Measurements from ENCODE around the gene SPATA20.

SPATA20 gene

GRCh38 chr17:50582741-50583140 is 35.8 kb downstream of the SPATA20 start:
- no peak for DNase-seq

- DNase-seq = no peak
These were observed 36.7 kb downstream of the SPATA20 start for GRCh38 chr17:50583641-50584040.

- no peak for DNase-seq
These were observed 37.1 kb downstream of the SPATA20 start for GRCh38 chr17:50584116-50584515.

- DNase-seq = no peak
These were observed 37.8 kb downstream of the SPATA20 start for GRCh38 chr17:50584749-50585148.

GRCh38 chr17:50585346-50585745 is 38.4 kb downstream of the SPATA20 start:
- DNase-seq = no peak

- DNase-seq = no peak
These were observed 38.9 kb downstream of the SPATA20 start for GRCh38 chr17:50585891-50586290.

- no peak for DNase-seq
These were observed 39.7 kb downstream of the SPATA20 start for GRCh38 chr17:50586421-50587247.

GRCh38 chr17:50587571-50587970 is 40.6 kb downstream of the SPATA20 start:
- no peak for DNase-seq

- no peak for DNase-seq
These were observed 41.5 kb downstream of the SPATA20 start for GRCh38 chr17:50588391-50589049.

GRCh38 chr17:50589095-50589705 is 42.2 kb downstream of the SPATA20 start:
- no peak for DNase-seq

GRCh38 chr17:50590946-50591737 is 44.2 kb downstream of the SPATA20 start:
- DNase-seq = no peak

GRCh38 chr17:50593321-50593720 is 46.3 kb downstream of the SPATA20 start:
- no peak for DNase-seq

GRCh38 chr17:50594128-50594823 is 47.3 kb downstream of the SPATA20 start:
- no peak for DNase-seq

- no peak for DNase-seq
These were observed 47.9 kb downstream of the SPATA20 start for GRCh38 chr17:50594892-50595291.

- DNase-seq = no peak
These were observed 49.4 kb downstream of the SPATA20 start for GRCh38 chr17:50596191-50597037.

GRCh38 chr17:50598487-50598886 is 51.5 kb downstream of the SPATA20 start:
- DNase-seq = no peak

GRCh38 chr17:50599606-50600005 is 52.6 kb downstream of the SPATA20 start:
- no peak for DNase-seq

- no peak for DNase-seq
These were observed 54.9 kb downstream of the SPATA20 start for GRCh38 chr17:50601823-50602375.

- no peak for DNase-seq
These were observed 55.9 kb downstream of the SPATA20 start for GRCh38 chr17:50602836-50603235.

- DNase-seq = no peak
These were observed 56.4 kb downstream of the SPATA20 start for GRCh38 chr17:50603340-50603739.

GRCh38 chr17:50604513-50604912 is 57.5 kb downstream of the SPATA20 start:
- no peak for DNase-seq

Data from activated CD8-positive, alpha-beta memory T cell treated with anti-CD3 and anti-CD28 coated beads, Interleukin-2, amount 50 U/mL, for 48 hours (primary cell).